ENCODE results near the gene RPH3AL.

DNA sequence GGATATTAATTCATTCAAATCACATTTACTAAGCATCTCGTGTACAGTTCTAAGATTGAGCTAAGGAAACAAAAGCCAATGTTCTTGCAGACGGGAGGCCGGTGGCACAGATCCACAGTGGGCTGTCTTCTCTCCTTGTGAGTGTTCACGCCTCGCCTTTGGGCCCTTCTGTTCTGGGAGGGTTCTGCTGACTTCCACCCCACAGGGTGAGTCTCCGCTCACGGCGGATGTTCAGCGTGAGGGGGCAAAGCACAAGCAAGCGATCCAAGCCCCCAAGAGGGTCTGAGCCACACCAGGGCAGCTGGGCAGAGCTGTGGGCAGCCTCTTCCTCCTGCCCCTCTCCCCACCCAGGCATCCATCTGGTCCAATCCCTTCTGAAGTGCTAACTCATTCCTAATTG, 86.9 kb downstream of the RPH3AL start:
- TF ChIP-seq, protein P1, sequence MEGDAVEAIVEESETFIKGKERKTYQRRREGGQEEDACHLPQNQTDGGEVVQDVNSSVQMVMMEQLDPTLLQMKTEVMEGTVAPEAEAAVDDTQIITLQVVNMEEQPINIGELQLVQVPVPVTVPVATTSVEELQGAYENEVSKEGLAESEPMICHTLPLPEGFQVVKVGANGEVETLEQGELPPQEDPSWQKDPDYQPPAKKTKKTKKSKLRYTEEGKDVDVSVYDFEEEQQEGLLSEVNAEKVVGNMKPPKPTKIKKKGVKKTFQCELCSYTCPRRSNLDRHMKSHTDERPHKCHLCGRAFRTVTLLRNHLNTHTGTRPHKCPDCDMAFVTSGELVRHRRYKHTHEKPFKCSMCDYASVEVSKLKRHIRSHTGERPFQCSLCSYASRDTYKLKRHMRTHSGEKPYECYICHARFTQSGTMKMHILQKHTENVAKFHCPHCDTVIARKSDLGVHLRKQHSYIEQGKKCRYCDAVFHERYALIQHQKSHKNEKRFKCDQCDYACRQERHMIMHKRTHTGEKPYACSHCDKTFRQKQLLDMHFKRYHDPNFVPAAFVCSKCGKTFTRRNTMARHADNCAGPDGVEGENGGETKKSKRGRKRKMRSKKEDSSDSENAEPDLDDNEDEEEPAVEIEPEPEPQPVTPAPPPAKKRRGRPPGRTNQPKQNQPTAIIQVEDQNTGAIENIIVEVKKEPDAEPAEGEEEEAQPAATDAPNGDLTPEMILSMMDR (IDR thresholded peaks at IDR 0.05 in 8 of 11, conservative IDR thresholded peaks at IDR 0.05 in 3 of 11), result no peak
- no peak for TF ChIP-seq POLR2AphosphoS5 (IDR thresholded peaks at IDR 0.05)
- no peak for TF ChIP-seq POLR2A (IDR thresholded peaks at IDR 0.05)
